GM12892 (cell line): ENCODE measurements around the gene INF2.

Experiments
- DNase-seq: peaks from one replicate; pipeline ENCODE4 v3.0.0; 2011; ENCODE audit not compliant: insufficient read length
- FAIRE-seq: peaks from 2 replicates; lab custom pipeline; 2011; peaks lifted over from hg19 to GRCh38; lab: Jason Lieb, UNC
- POLR2A ChIP-seq: IDR thresholded peaks from 2 replicates; pipeline ENCODE4 v1.6.1; 2011; ENCODE audit warnings: low read depth, low read length, control low read depth
- POLR2AphosphoS5 ChIP-seq: IDR thresholded peaks from 2 replicates; pipeline ENCODE4 v1.6.1; 2011; ENCODE audit warnings: low read depth, low read length, control low read depth
- TAF1 ChIP-seq: IDR thresholded peaks from 2 replicates; pipeline ENCODE4 v1.6.1; 2011; ENCODE audit warnings: low read depth, mild to moderate bottlenecking, control low read depth, low read length, borderline replicate concordance

Gene INF2

GRCh38 chr14:104758981-104759969, 69.9 kb downstream of the INF2 start:
- no peak for FAIRE-seq
- no peak for DNase-seq
- TF ChIP-seq POLR2AphosphoS5 = no peak
- TF ChIP-seq TAF1 = no peak
- TF ChIP-seq POLR2A = no peak

- TF ChIP-seq POLR2AphosphoS5 (no peak), POLR2A (no peak), TAF1 (no peak)
- DNase-seq = no peak
- no peak for FAIRE-seq
Observed at GRCh38 chr14:104765517-104765916, 76.1 kb downstream of the INF2 start.

GRCh38 chr14:104766256-104766862, 76.9 kb downstream of the INF2 start:
- no peak for FAIRE-seq

GRCh38 chr14:104766863-104767633, 77.6 kb downstream of the INF2 start:
- TF ChIP-seq TAF1 (no peak), POLR2AphosphoS5 (no peak), POLR2A (no peak)
- DNase-seq = no peak
- FAIRE-seq = no peak

More at GRCh38 chr14:104766256-104766862, 76.9 kb downstream of the INF2 start:
- DNase-seq = no peak
- TF ChIP-seq POLR2A (no peak), POLR2AphosphoS5 (no peak), TAF1 (no peak)

- TF ChIP-seq POLR2A = no peak
- TF ChIP-seq POLR2AphosphoS5 = no peak
- no peak for TF ChIP-seq TAF1
- FAIRE-seq = no peak
- no peak for DNase-seq
Observed at GRCh38 chr14:104767634-104767918, 78.2 kb downstream of the INF2 start.

- TF ChIP-seq POLR2AphosphoS5 = no peak; the same call in 1 of the 2 replicates
- 0 out of 2 replicates have a peak, but pooled peaks have one; percentile 32 for TF ChIP-seq POLR2A
- TF ChIP-seq TAF1 = no peak
- FAIRE-seq (peak; percentile 89), DNase-seq (peak; percentile 94)
Observed at GRCh38 chr14:104768437-104769323, 79.3 kb downstream of the INF2 start.

- TF ChIP-seq POLR2A (no peak), TAF1 (no peak), POLR2AphosphoS5 (no peak)
- DNase-seq (no peak), FAIRE-seq (no peak)
Observed at GRCh38 chr14:104769324-104770071, 80.1 kb downstream of the INF2 start.

- TF ChIP-seq POLR2A (no peak), POLR2AphosphoS5 (no peak), TAF1 (no peak)
- DNase-seq = no peak
- no peak for FAIRE-seq
Observed at GRCh38 chr14:104770072-104770579, 80.7 kb downstream of the INF2 start.

GRCh38 chr14:104770851-104771272, 81.4 kb downstream of the INF2 start:
- FAIRE-seq = no peak
- no peak for DNase-seq
- TF ChIP-seq POLR2AphosphoS5 (no peak), TAF1 (no peak), POLR2A (no peak)

- DNase-seq (no peak), FAIRE-seq (no peak)
- TF ChIP-seq TAF1 = no peak
- TF ChIP-seq POLR2A = no peak
- no peak for TF ChIP-seq POLR2AphosphoS5
Observed at GRCh38 chr14:104771374-104771773, 82.0 kb downstream of the INF2 start.
